ENCODE measurements around the gene LTO1. TPM values are rescaled to one million over a fixed set of nuclear protein-coding genes. Genes with fewer than 3 reads are reported as not detected.

Gene LTO1
- total RNA-seq (2014; rRNA removed; shearing (Covaris generic)) = 31.7 and 40.1 TPM in 2 replicates

- peak; percentile 99 for DNase-seq (ENCODE audit: low spot score)
These were observed at the start of gene LTO1 for GRCh38 chr11:69674886-69675714. Gene LTO1 (minus strand): TSS chr11:69675353. CDS start chr11:69675239, 114 bp downstream.

GRCh38 chr11:69721745-69722144, 46.6 kb upstream of the LTO1 start:
- peak; percentile 77 for DNase-seq (ENCODE audit: low spot score)

GRCh38 chr11:69721106-69721505, 46.0 kb upstream of the LTO1 start:
- DNase-seq (ENCODE audit: low spot score) = no peak

- no peak for DNase-seq (ENCODE audit: low spot score)
These were observed 43.8 kb upstream of the LTO1 start for GRCh38 chr11:69718912-69719311.

GRCh38 chr11:69718147-69718546, 43.0 kb upstream of the LTO1 start:
- peak; percentile 78 for DNase-seq (ENCODE audit: low spot score)

GRCh38 chr11:69716891-69717747, 42.0 kb upstream of the LTO1 start:
- DNase-seq (ENCODE audit: low spot score) = no peak

- no peak for DNase-seq (ENCODE audit: low spot score)
These were observed 40.9 kb upstream of the LTO1 start for GRCh38 chr11:69716099-69716498.

GRCh38 chr11:69715446-69715845, 40.3 kb upstream of the LTO1 start:
- DNase-seq (ENCODE audit: low spot score) = no peak

GRCh38 chr11:69711822-69712801, 37.0 kb upstream of the LTO1 start:
- no peak for DNase-seq (ENCODE audit: low spot score)

- DNase-seq (ENCODE audit: low spot score) = no peak
These were observed 33.7 kb upstream of the LTO1 start for GRCh38 chr11:69708736-69709401.

GRCh38 chr11:69707176-69707575, 32.0 kb upstream of the LTO1 start:
- DNase-seq (ENCODE audit: low spot score) = no peak

- no peak for DNase-seq (ENCODE audit: low spot score)
These were observed 31.0 kb upstream of the LTO1 start for GRCh38 chr11:69705901-69706787.

- DNase-seq (ENCODE audit: low spot score) = no peak
These were observed 30.2 kb upstream of the LTO1 start for GRCh38 chr11:69705351-69705811.

- no peak for DNase-seq (ENCODE audit: low spot score)
These were observed 29.5 kb upstream of the LTO1 start for GRCh38 chr11:69704508-69705253.

- peak; percentile 66 for DNase-seq (ENCODE audit: low spot score)
These were observed 28.8 kb upstream of the LTO1 start, which contains the start of gene FGF19 for GRCh38 chr11:69703768-69704507. Gene FGF19 (minus strand): TSS chr11:69704022. CDS start chr11:69703876, 146 bp downstream.

- no peak for DNase-seq (ENCODE audit: low spot score)
These were observed 28.3 kb upstream of the LTO1 start for GRCh38 chr11:69703453-69703767.

GRCh38 chr11:69702769-69703452, 27.8 kb upstream of the LTO1 start:
- no peak for DNase-seq (ENCODE audit: low spot score)
